K562 (cell line): ENCODE measurements around the gene AGT. TPM values are rescaled to one million over a fixed set of nuclear protein-coding genes. Genes with fewer than 3 reads are reported as not detected.

Source experiments
- ATAC-seq: fragments of 200-7000 bp; cut with Tn5 transposase; 3 replicates; pipeline ENCODE4 v1.9.1; 2020; ENCODE audit warnings: moderate library complexity
- BruUV-seq: library from RNA; stranded (reverse); fragments of 400-500 nt; replicated peaks from 2 replicates; lab custom pipeline; 2021; lab: Mats Ljungman, UMichigan
- CTCF ChIA-PET: fragments of 300-600 bp; formaldehyde crosslinking; extraction: SDS; loops from one replicate; lab custom pipeline; 2021; ENCODE audit warnings: low intra/inter-chr PET ratio; lab: Yijun Ruan, JAX
- POLR2A ChIA-PET: fragments of 300-600, 350-650 bp; sonication (Branson Sonifier 250); formaldehyde crosslinking; extraction: SDS; loops from one replicate; lab custom pipeline; 2021; ENCODE audit warnings: antibody characterized with exemption, inconsistent platforms; lab: Yijun Ruan, JAX
- DNase-seq, 4 experiments: peaks; one replicate each; pipeline versions ENCODE4 v3.0.0 to v3.0.0-alpha.2; 2011 to 2018; ENCODE audit warnings: low spot score in 3 of 4, mixed read lengths in 3 of 4; ENCODE audit errors: extremely low read depth in 1 of 4
- FAIRE-seq: peaks from 2 replicates; lab custom pipeline; 2011; peaks lifted over from hg19 to GRCh38; lab: Jason Lieb, UNC
- H2AFZ ChIP-seq: 2 replicates; pipeline ENCODE4 v1.6.0; 2011; ENCODE audit warnings: low read depth, low read length, control low read depth, inconsistent platforms
- H3K27ac ChIP-seq: fragments of 200-600 bp; 3 replicates; pipeline ENCODE4 v1.8.0; 2011; ENCODE audit warnings: low read depth, mild to moderate bottlenecking, control low read depth, inconsistent platforms, low read length, moderate library complexity, mixed read lengths; ENCODE audit errors: extremely low read depth
- H3K27me3 ChIP-seq, 2 experiments: fragments of 300-600 bp in 1 of 2; 2 replicates in 1 of 2; 3 replicates in 1 of 2; pipeline versions ENCODE4 v1.6.0 to v1.8.0; 2011; ENCODE audit warnings: inconsistent platforms in 2 of 2, low read length in 2 of 2, mild to moderate bottlenecking in 1 of 2, mixed read lengths in 1 of 2, moderate library complexity in 1 of 2; ENCODE audit not compliant: control insufficient read depth in 2 of 2, insufficient read depth in 2 of 2
- H3K36me3 ChIP-seq: fragments of 300-600 bp; 3 replicates; pipeline ENCODE4 v1.8.0; 2011; ENCODE audit warnings: mild to moderate bottlenecking, low read length, inconsistent platforms; ENCODE audit not compliant: control insufficient read depth, insufficient read depth
- H3K4me1 ChIP-seq, 2 experiments: fragments of 200-600 bp in 1 of 2; replicated peaks in 1 of 2; 2 replicates in 1 of 2; 3 replicates in 1 of 2; pipeline versions ENCODE4 v1.5.1 to v1.8.0; 2011; ENCODE audit warnings: inconsistent platforms in 2 of 2, low read length in 2 of 2, mild to moderate bottlenecking in 1 of 2, mixed read lengths in 1 of 2, moderate library complexity in 1 of 2; ENCODE audit not compliant: control insufficient read depth in 2 of 2, insufficient read depth in 2 of 2
- H3K4me2 ChIP-seq: 2 replicates; pipeline ENCODE4 v1.6.1; 2011; ENCODE audit warnings: low read length, control low read depth, inconsistent platforms, mixed read lengths; ENCODE audit not compliant: insufficient read depth
- H3K4me3 ChIP-seq: fragments of 200-600 bp; sonication (generic), shearing (Covaris generic); 2 replicates; pipeline ENCODE4 v1.5.1; 2016; ENCODE audit warnings: control low read depth, inconsistent platforms
- H3K79me2 ChIP-seq: fragments of 200-600 bp; 3 replicates; pipeline ENCODE4 v1.8.0; 2011; ENCODE audit warnings: low read length, inconsistent platforms; ENCODE audit not compliant: control insufficient read depth, insufficient read depth
- H3K9ac ChIP-seq, 2 experiments: 2 replicates each; pipeline versions ENCODE4 v1.6.0 to v1.6.1; 2011; ENCODE audit warnings: low read depth in 2 of 2, low read length in 2 of 2, control low read depth in 1 of 2, inconsistent platforms in 1 of 2, mild to moderate bottlenecking in 1 of 2, mixed read lengths in 1 of 2; ENCODE audit not compliant: insufficient read depth in 1 of 2
- H3K9me1 ChIP-seq: one replicate; pipeline ENCODE4 v1.6.0; 2011; ENCODE audit warnings: inconsistent platforms, mild to moderate bottlenecking, low read length, moderate library complexity; ENCODE audit not compliant: control insufficient read depth, insufficient read depth
- H3K9me3 ChIP-seq: replicated peaks from 2 replicates; pipeline ENCODE4 v1.5.1; 2011; ENCODE audit warnings: low read depth, low read length, inconsistent platforms; ENCODE audit not compliant: control insufficient read depth, insufficient read depth
- H4K20me1 ChIP-seq: replicated peaks from 2 replicates; pipeline ENCODE4 v1.6.1; 2011; ENCODE audit warnings: low read length, inconsistent platforms, mixed read lengths; ENCODE audit not compliant: control insufficient read depth, insufficient read depth
- C11orf30 ChIP-seq: fragments of 450-650 bp; IDR thresholded peaks from 2 replicates; pipeline ENCODE4 v1.6.1; 2016; ENCODE audit warnings: low read depth, mild to moderate bottlenecking
- CBFA2T3 ChIP-seq: fragments of 450-650 bp; IDR thresholded peaks from 2 replicates; pipeline ENCODE4 v1.6.1; 2017
- EHMT2 ChIP-seq: fragments of 450-650 bp; IDR thresholded peaks from 2 replicates; pipeline ENCODE4 v1.6.1; 2018; ENCODE audit warnings: antibody characterized with exemption
- FOSL1 ChIP-seq: fragments of 200-800 bp; sonication (Bioruptor generic); conservative IDR thresholded peaks from 2 replicates; pipeline ENCODE4 v1.6.1; 2016; ENCODE audit warnings: missing genetic modification characterization, missing compliant biosample characterization
- JUND ChIP-seq, 2 experiments: IDR thresholded peaks; 2 replicates in 1 of 2; 3 replicates in 1 of 2; pipeline ENCODE4 v1.6.1; 2011; ENCODE audit warnings: borderline replicate concordance in 2 of 2, low read depth in 2 of 2, low read length in 2 of 2, improper control_type of control experiment in 1 of 2, missing biosample characterization in 1 of 2, missing genetic modification characterization in 1 of 2, missing genetic modification reagents in 1 of 2
- MCM2 ChIP-seq: fragments of 450-650 bp; IDR thresholded peaks from 2 replicates; pipeline ENCODE4 v1.6.1; 2017; ENCODE audit warnings: low read depth, mild to moderate bottlenecking
- PTRF ChIP-seq: fragments of 450-650 bp; IDR thresholded peaks from 2 replicates; pipeline ENCODE4 v1.6.1; 2016; ENCODE audit warnings: mild to moderate bottlenecking, missing genetic modification characterization, missing compliant biosample characterization
- RFX1 ChIP-seq: fragments of 450-650 bp; IDR thresholded peaks from 2 replicates; pipeline ENCODE4 v1.6.1; 2016; ENCODE audit warnings: mild to moderate bottlenecking, moderate library complexity
- ZNF224 ChIP-seq: sonication (generic); formaldehyde crosslinking; IDR thresholded peaks from 2 replicates; pipeline ENCODE4 v1.8.0; 2022; ENCODE audit warnings: mild to moderate bottlenecking, missing genetic modification reagents
- ZNF778 ChIP-seq: fragments of 450-650 bp; formaldehyde crosslinking; IDR thresholded peaks from 2 replicates; pipeline ENCODE4 v1.4.0; 2020; ENCODE audit warnings: mild to moderate bottlenecking, moderate library complexity
- WGBS: fragments of 100-300 bp; shearing (Covaris generic); methylation state at CpG from one replicate; pipeline ENCODE4 v1.1.6; 2016; ENCODE audit warnings: low coverage, mixed read lengths; ENCODE audit not compliant: insufficient coverage; ENCODE audit errors: missing lambda C conversion rate; 5-methylcytosine and 5-hydroxymethylcytosine counted together
- in situ Hi-C: fragments of 300-500 bp; cut with MboI; formaldehyde crosslinking; loops from 4 replicates; pipeline ENCODE4 v1.15.0; 2018; ENCODE audit warnings: inconsistent platforms, mixed read lengths
- intact Hi-C: fragments of 100-400 bp; cut with micrococcal nuclease; formaldehyde crosslinking; loops from 2 replicates; pipeline ENCODE4 v1.14.2; 2022
- polyA plus RNA-seq, 8 experiments: library from polyadenylated mRNA; depleted of rRNA in 4 of 8; stranded (reverse) in 5 of 8; unstranded in 3 of 8; fragments of >200 nt; fragmentation: Nextera tagmentation in 2 of 8; fragmentation: Illumina TruSeq in 1 of 8; extraction: Ambion mirVana in 2 of 8; extraction: Trizol in 1 of 8; gene quantifications; 2 replicates each; pipeline versions ENCODE4 v1.2.1 to v1.2.3, GENCODE V29; 2011 to 2014; ENCODE audit warnings: inconsistent platforms in 1 of 8, missing spikeins in 1 of 8
- total RNA-seq, 7 experiments: library from RNA; depleted of rRNA in 6 of 7; stranded (reverse); fragments of >200 nt in 6 of 7; fragmentation: Illumina TruSeq in 2 of 7; extraction: Trizol in 2 of 7; gene quantifications; 2 replicates each; pipeline versions ENCODE4 v1.2.1 to v1.2.3, GENCODE V29; 2011 to 2021; ENCODE audit warnings: low replicate concordance in 1 of 7
- TF ChIP-seq, protein P1 (sequence below): fragments of 250-450 bp; sonication (Bioruptor Pico); IDR thresholded peaks from 2 replicates; pipeline ENCODE4 v1.4.0; 2020; ENCODE audit warnings: mild to moderate bottlenecking, moderate library complexity, borderline replicate concordance
- TF ChIP-seq, protein P2 (sequence below): IDR thresholded peaks from 2 replicates; pipeline ENCODE4 v1.6.1; 2012; ENCODE audit warnings: low read depth, low read length, improper control_type of control experiment, borderline replicate concordance

The AGT gene
- total and polyA plus RNA-seq, 9 of the 15 experiments (the other 6 are each of a cell fraction or from before 2014, with no cell fraction given) = 0.40 TPM; not detected in 8

DNA sequence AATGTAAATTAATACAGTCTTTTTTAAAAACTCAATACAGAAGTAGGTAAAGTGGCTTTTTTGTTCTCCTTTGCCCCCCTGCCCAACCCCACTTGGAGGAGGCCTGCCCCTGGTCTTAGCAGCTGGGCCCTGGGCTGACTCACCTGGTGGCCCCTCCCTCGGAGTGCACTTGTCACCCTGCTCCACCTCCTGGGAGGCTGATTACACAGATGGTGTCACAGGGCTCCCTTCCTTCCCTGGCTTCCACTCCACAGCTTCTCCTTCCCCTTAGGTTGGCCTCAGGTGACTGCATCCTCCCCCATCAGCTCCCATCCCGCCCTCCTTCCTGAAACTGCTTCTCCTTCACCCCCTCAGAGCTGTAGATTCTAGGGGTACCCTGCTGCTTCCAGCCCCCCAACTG lies 21.5 kb upstream of the AGT start:
- Histone ChIP-seq H3K4me3 (no peak overlapping the region), H3K9me1 (no peaks in the 10 kb centered on the region), H3K79me2 (no peaks in the 10 kb centered on the region), H3K9me3 (no peaks in the 10 kb centered on the region), H3K27me3 (peaks cover 22 to 45% of the 10 kb centered on the region in 2 experiments), H3K27ac (no peak overlapping the region), H3K4me2 (no peak overlapping the region), H4K20me1 (no peaks in the 10 kb centered on the region), H3K36me3 (no peaks in the 10 kb centered on the region), H3K4me1 (no peaks in the 10 kb centered on the region), H2AFZ (no peak overlapping the region), H3K9ac (no peak overlapping the region)
- CTCF ChIA-PET = no interaction called here
- ATAC-seq = peak; percentile 85
- TF ChIP-seq CBFA2T3 = peak; percentile 10; the same call in 1 of the 2 replicates
- TF ChIP-seq, protein P1, sequence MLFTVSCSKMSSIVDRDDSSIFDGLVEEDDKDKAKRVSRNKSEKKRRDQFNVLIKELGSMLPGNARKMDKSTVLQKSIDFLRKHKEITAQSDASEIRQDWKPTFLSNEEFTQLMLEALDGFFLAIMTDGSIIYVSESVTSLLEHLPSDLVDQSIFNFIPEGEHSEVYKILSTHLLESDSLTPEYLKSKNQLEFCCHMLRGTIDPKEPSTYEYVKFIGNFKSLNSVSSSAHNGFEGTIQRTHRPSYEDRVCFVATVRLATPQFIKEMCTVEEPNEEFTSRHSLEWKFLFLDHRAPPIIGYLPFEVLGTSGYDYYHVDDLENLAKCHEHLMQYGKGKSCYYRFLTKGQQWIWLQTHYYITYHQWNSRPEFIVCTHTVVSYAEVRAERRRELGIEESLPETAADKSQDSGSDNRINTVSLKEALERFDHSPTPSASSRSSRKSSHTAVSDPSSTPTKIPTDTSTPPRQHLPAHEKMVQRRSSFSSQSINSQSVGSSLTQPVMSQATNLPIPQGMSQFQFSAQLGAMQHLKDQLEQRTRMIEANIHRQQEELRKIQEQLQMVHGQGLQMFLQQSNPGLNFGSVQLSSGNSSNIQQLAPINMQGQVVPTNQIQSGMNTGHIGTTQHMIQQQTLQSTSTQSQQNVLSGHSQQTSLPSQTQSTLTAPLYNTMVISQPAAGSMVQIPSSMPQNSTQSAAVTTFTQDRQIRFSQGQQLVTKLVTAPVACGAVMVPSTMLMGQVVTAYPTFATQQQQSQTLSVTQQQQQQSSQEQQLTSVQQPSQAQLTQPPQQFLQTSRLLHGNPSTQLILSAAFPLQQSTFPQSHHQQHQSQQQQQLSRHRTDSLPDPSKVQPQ = no peak
- no peak for TF ChIP-seq ZNF778 (CRISPR knock-in tag)
- TF ChIP-seq JUND (IDR thresholded peaks at IDR 0.05; ENCODE audit: borderline replicate concordance, low read depth, low read length) = peak; percentile 26; the same call in 1 of the 2 replicates
- TF ChIP-seq JUND (tag; IDR thresholded peaks at IDR 0.05; ENCODE audit: borderline replicate concordance, low read depth, low read length) = no peak
- no peak for TF ChIP-seq PTRF (tag)
- TF ChIP-seq ZNF224 = no peak
- TF ChIP-seq MCM2 = no peak
- TF ChIP-seq, protein P2, sequence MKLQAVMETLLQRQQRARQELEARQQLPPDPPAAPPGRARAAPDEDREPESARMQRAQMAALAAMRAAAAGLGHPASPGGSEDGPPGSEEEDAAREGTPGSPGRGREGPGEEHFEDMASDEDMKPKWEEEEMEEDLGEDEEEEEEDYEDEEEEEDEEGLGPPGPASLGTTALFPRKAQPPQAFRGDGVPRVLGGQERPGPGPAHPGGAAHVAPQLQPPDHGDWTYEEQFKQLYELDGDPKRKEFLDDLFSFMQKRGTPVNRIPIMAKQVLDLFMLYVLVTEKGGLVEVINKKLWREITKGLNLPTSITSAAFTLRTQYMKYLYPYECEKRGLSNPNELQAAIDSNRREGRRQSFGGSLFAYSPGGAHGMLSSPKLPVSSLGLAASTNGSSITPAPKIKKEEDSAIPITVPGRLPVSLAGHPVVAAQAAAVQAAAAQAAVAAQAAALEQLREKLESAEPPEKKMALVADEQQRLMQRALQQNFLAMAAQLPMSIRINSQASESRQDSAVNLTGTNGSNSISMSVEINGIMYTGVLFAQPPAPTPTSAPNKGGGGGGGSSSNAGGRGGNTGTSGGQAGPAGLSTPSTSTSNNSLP = no peak
- no peak for TF ChIP-seq RFX1
- TF ChIP-seq EHMT2 = no peak
- no peak for TF ChIP-seq C11orf30
- peak; percentile 47; the same call in 1 of the 2 replicates for TF ChIP-seq FOSL1 (tag)
- no peak for FAIRE-seq
- BruUV-seq = no TSS peak
- intact Hi-C loops (no loop called here), in situ Hi-C loops (no loop called here)
- no peak for DNase-seq
- POLR2A ChIA-PET = no interaction called here
- 3% methylated on average over 2 of the region's 2 CpGs for WGBS
